Astrocyte (in vitro differentiated cells and primary cell): ENCODE results near the gene UNC5A. TPM values are rescaled to one million over a fixed set of nuclear protein-coding genes. Genes with fewer than 3 reads are reported as not detected.

Experiments
- DNase-seq: peaks from one replicate; pipeline ENCODE4 v3.0.0-alpha.2; 2010; ENCODE audit warnings: low read depth
- FAIRE-seq: peaks from 2 replicates; lab custom pipeline; 2011; peaks lifted over from hg19 to GRCh38; lab: Jason Lieb, UNC
- H2AFZ ChIP-seq: 2 replicates; pipeline ENCODE4 v1.6.0; 2012; ENCODE audit warnings: low read depth, low read length, inconsistent platforms
- H3K27ac ChIP-seq: 2 replicates; pipeline ENCODE4 v1.5.1; 2011; ENCODE audit warnings: low read depth, low read length, inconsistent platforms
- H3K27me3 ChIP-seq: 2 replicates; pipeline ENCODE4 v1.6.0; 2011; ENCODE audit warnings: low read length, inconsistent platforms; ENCODE audit not compliant: insufficient read depth
- H3K36me3 ChIP-seq: 2 replicates; pipeline ENCODE4 v1.5.1; 2011; ENCODE audit warnings: low read length, inconsistent platforms; ENCODE audit not compliant: insufficient read depth
- H3K4me1 ChIP-seq: 2 replicates; pipeline ENCODE4 v1.5.1; 2011; ENCODE audit warnings: low read length, inconsistent platforms; ENCODE audit not compliant: insufficient read depth
- H3K4me2 ChIP-seq: 2 replicates; pipeline ENCODE4 v1.6.0; 2012; ENCODE audit warnings: low read length, inconsistent platforms
- H3K4me3 ChIP-seq: 2 replicates; pipeline ENCODE4 v1.5.1; 2011; ENCODE audit warnings: low read depth, mild to moderate bottlenecking, low read length, inconsistent platforms; ENCODE audit not compliant: insufficient read depth
- H3K79me2 ChIP-seq: 2 replicates; pipeline ENCODE4 v1.6.0; 2012; ENCODE audit warnings: mild to moderate bottlenecking, low read length, inconsistent platforms; ENCODE audit not compliant: insufficient read depth
- H3K9ac ChIP-seq: 2 replicates; pipeline ENCODE4 v1.6.0; 2012; ENCODE audit warnings: mild to moderate bottlenecking, low read length, inconsistent platforms
- H3K9me3 ChIP-seq: 2 replicates; pipeline ENCODE4 v1.5.1; 2012; ENCODE audit warnings: low read depth, mild to moderate bottlenecking, low read length, inconsistent platforms; ENCODE audit not compliant: insufficient read depth
- H4K20me1 ChIP-seq: 2 replicates; pipeline ENCODE4 v1.6.0; 2012; ENCODE audit warnings: low read length, inconsistent platforms; ENCODE audit not compliant: insufficient read depth
- H3K27ac Mint-ChIP-seq: one replicate; pipeline ENCODE4 v1.8.0; 2021; ENCODE audit warnings: mild to moderate bottlenecking, mixed read lengths; ENCODE audit not compliant: unreplicated experiment
- H3K27me3 Mint-ChIP-seq: one replicate; pipeline ENCODE4 v1.8.0; 2021; ENCODE audit warnings: low read depth, mixed read lengths; ENCODE audit not compliant: unreplicated experiment
- H3K36me3 Mint-ChIP-seq: one replicate; pipeline ENCODE4 v1.8.0; 2021; ENCODE audit warnings: low read depth, mixed read lengths; ENCODE audit not compliant: unreplicated experiment
- H3K4me1 Mint-ChIP-seq: one replicate; pipeline ENCODE4 v1.8.0; 2021; ENCODE audit warnings: low read depth, mixed read lengths; ENCODE audit not compliant: unreplicated experiment
- H3K4me3 Mint-ChIP-seq: one replicate; pipeline ENCODE4 v1.8.0; 2021; ENCODE audit warnings: mild to moderate bottlenecking, moderate library complexity, mixed read lengths; ENCODE audit not compliant: unreplicated experiment
- H3K9me3 Mint-ChIP-seq: one replicate; pipeline ENCODE4 v1.8.0; 2021; ENCODE audit warnings: mild to moderate bottlenecking, mixed read lengths; ENCODE audit not compliant: unreplicated experiment
- CTCF ChIP-seq: IDR thresholded peaks from 2 replicates; pipeline ENCODE4 v1.5.1; 2011; ENCODE audit warnings: low read depth, mild to moderate bottlenecking, inconsistent platforms, low read length, moderate library complexity; ENCODE audit not compliant: insufficient read depth
- EZH2 ChIP-seq: IDR thresholded peaks from 2 replicates; pipeline ENCODE4 v1.6.1; 2012; ENCODE audit warnings: mild to moderate bottlenecking, low read length, inconsistent platforms; ENCODE audit not compliant: insufficient read depth
- total RNA-seq: library from RNA; stranded (reverse); gene quantifications from 2 replicates; pipeline ENCODE4 v1.2.1, GENCODE V29; 2021

Gene UNC5A
- total RNA-seq, 1 donor from 2014 or later, result 0.70 TPM

GRCh38 chr5:176780176-176781053 is 29.9 kb upstream of the UNC5A start:
- peaks cover 23% of the 10 kb centered on the region for H3K4me1 Mint-ChIP-seq
- H3K27me3 Mint-ChIP-seq, result peaks cover 28% of the 10 kb centered on the region
- no peaks in the 10 kb centered on the region for H3K79me2 ChIP-seq
- H3K4me1 ChIP-seq, result peaks cover 6% of the 10 kb centered on the region
- DNase-seq, result no peak
- no peak overlapping the region for H2AFZ ChIP-seq
- no peak overlapping the region for H3K27ac Mint-ChIP-seq
- H3K9me3 Mint-ChIP-seq, result peaks cover 5% of the 10 kb centered on the region
- H3K36me3 ChIP-seq, result no peaks in the 10 kb centered on the region
- H3K9me3 ChIP-seq, result no peaks in the 10 kb centered on the region
- no peak overlapping the region for H3K4me3 Mint-ChIP-seq
- peaks cover 4% of the 10 kb centered on the region for H3K36me3 Mint-ChIP-seq
- FAIRE-seq, result no peak
- TF ChIP-seq EZH2 (no peak), CTCF (no peak)
- H3K9ac ChIP-seq, result no peak overlapping the region
- no peak overlapping the region for H3K4me3 ChIP-seq
- H3K27ac ChIP-seq, result no peak overlapping the region
- no peak overlapping the region for H3K4me2 ChIP-seq
- no peaks in the 10 kb centered on the region for H4K20me1 ChIP-seq
- H3K27me3 ChIP-seq, result peaks cover 28% of the 10 kb centered on the region

GRCh38 chr5:176781054-176781375 is 29.3 kb upstream of the UNC5A start:
- no peak overlapping the region for H3K4me3 ChIP-seq
- no peaks in the 10 kb centered on the region for H3K79me2 ChIP-seq
- H3K36me3 ChIP-seq, result no peaks in the 10 kb centered on the region
- H3K27me3 ChIP-seq, result peaks cover 27% of the 10 kb centered on the region
- no peak for FAIRE-seq
- H3K27ac ChIP-seq, result no peak overlapping the region
- H3K27me3 Mint-ChIP-seq, result peaks cover 28% of the 10 kb centered on the region
- H3K27ac Mint-ChIP-seq, result no peak overlapping the region
- H3K9me3 ChIP-seq, result no peaks in the 10 kb centered on the region
- H3K36me3 Mint-ChIP-seq, result peaks cover 4% of the 10 kb centered on the region
- H3K4me1 Mint-ChIP-seq, result peaks cover 23% of the 10 kb centered on the region
- H3K9ac ChIP-seq, result no peak overlapping the region
- H3K4me3 Mint-ChIP-seq, result no peak overlapping the region
- TF ChIP-seq CTCF, result no peak
- TF ChIP-seq EZH2, result no peak
- no peak overlapping the region for H2AFZ ChIP-seq
- H4K20me1 ChIP-seq, result no peaks in the 10 kb centered on the region
- DNase-seq, result no peak
- H3K4me2 ChIP-seq, result no peak overlapping the region
- H3K4me1 ChIP-seq, result peaks cover 6% of the 10 kb centered on the region
- H3K9me3 Mint-ChIP-seq, result peaks cover 4% of the 10 kb centered on the region
